Measurements from ENCODE around the gene INO80D.
"Not testable (repeated sequence)": the region's sequence is repeated elsewhere in the genome, so short reads cannot be mapped to it uniquely, and the experiment has no call there.

INO80D gene

DNA sequence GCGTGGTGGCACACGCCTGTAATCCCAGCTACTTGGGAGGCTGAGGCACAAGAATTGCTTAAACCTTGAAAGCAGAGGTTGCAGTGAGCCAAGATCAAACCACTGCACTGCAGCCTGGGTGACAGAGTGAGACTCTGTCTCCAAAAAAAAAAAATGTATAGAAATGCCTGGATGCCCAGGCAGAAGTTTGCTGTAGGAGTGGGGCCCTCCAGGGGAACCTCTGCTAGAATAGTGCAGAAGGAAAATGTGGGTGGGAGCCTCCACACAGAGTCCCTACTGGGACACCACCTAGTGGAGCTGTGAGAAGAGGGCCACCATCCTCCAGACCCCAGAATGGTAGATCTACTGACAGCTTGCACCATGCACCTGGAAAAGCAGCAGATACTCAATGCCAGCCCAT lies 70.2 kb downstream of the INO80D start:
- not testable (repeated sequence) for DNase-seq

DNA sequence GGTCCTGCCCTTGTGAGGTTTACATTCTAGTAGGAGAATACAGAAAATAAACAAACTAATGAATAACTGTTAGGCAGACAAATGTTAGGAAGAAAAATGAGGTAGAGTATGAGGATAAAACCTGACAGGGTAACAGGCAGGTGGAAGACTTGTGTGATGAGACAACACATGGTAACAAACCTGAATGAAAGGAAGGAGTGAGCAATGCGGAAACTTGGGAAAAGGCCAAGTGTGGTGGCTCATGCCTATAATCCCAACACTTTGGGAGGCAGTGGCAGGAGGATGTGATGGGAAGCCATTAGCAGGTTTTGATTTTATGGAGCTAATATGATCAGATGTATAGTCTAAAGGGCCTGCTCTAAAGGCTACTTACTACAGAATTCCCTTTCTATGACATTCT lies 74.2 kb downstream of the INO80D start:
- DNase-seq = no peak

DNA sequence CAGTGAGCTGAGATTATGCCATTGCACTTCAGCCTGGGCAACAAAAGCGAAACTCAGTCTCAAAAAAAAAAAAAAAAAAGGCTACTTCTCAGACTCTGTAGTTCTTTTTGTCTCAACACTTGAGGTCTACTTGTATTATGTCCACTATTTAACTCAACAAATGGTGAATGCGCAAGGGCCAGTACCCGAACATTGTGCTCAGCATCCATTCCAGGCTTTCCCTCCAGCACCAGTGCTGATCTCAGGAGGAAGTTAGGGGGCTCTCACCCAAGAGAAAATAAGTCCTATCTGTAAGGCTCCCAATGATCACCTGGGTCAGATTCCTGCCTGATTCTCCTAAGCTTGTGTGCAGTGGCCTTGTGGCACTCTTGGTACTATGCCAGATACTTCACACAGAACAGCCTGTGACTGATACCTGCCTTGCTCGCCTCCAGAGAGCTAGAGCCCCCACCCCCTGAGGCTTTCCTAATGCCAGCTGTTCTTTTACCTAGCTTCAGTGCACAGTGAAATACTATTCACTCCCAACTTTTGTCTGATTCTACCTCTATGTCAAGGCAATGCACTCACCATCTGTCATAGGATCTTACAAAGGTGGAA lies 74.9 kb downstream of the INO80D start:
- no peak for DNase-seq

DNA sequence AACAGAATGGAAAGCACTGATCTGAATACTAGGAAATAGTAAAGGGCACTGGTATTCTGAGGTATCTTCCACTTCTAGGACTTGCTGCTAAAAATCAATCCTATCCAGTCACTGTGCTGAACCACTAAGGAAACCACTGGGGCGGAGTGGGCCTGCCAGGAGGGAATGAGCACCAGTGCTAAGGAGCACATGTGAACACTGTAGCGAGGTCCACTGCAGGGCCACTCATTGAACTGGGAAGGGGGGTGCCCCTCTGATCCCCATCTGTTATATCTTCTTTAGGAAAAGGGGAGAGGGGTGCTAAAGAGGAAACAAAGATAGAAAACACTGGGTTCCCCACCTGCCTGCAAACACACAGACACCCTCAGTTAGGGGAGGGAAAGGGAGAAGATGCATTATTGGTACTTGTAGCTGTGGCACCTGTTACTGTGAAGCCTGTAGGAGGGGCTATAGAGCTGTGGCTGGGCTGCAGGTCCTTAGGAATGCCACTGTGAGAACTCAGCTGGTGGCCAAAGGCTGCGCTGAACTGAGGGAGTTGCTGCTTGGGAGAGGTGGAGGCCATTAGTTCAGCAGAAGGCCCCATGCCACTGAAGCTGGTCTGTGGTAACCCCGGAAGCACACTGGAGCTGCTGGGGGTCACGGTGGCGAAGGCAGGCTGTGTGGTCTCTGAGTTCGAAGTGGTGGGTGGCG lies 81.8 kb downstream of the INO80D start:
- no peak for DNase-seq

DNA sequence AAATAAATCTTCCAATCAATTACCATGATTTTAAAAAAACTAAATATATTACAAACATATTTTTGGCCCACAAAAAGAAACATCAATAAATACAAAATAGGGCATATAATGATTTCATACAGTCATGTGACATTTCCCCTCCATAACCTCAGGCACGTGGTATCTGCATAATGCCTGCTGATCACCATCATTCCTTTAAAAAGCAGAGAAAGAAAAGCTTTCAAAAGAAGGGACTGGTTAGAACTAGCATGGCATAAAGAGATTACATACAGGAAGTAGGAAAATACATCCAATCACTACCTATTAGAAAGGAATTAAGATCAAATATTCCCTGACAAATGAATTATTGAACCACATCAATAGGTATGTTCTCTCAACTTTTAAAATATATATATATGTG lies 83.5 kb downstream of the INO80D start:
- DNase-seq = no peak

DNA sequence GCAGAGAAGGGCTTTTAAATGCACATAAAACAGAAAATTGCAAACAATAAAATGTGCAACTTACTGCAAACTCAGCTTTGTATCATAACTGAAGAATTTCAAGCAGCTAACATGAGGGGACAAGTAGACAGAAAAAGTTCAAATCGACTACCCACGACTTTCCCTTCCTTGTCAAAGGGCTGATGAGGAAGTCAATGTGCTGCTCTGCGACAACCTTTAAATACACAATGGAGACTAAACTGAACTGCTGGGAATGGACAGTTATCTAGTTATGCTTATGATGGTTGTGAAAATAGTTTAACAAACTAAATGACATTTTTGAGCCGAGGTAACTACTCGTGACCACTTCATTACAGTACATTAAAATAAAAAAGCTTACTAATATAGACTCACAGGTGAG lies 84.1 kb downstream of the INO80D start:
- DNase-seq = no peak

DNA sequence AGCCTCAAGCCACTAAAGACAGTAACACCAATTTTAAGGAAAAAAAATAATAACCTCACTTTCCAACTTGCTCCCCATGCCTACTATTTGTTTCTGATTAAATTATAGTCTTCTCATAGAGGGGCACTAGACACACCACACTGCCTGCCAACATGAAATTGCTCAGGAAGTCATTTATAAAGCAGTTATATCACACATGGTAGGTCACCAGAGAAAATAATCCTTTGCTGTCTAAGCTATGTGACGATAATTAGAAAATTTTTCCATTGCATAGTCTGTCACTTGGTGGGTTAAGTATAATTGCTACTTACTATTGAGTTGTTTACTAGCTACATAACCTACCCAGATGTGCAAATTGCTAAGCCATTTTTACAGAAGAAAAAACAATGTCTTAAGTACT lies 85.2 kb downstream of the INO80D start:
- no peak for DNase-seq

DNA sequence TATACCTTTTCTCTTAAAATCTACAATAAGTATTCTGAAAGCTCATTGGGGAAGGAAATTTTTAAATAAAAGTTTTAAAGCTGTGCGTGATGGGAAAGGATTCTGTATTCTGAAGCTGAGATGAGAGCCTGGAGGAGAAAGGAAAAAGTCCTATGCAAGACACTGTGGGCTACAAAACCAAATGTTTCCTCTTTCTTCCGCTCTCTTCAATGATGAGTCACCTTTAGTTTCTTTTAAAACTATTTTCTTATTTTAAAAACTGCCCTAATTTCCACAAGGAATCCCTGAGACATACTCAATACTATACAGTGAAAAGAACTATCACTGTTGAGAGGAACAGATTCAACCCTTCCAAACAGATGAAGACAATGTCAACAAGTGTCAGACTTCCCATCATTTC lies 87.4 kb downstream of the INO80D start:
- DNase-seq = no peak

DNA sequence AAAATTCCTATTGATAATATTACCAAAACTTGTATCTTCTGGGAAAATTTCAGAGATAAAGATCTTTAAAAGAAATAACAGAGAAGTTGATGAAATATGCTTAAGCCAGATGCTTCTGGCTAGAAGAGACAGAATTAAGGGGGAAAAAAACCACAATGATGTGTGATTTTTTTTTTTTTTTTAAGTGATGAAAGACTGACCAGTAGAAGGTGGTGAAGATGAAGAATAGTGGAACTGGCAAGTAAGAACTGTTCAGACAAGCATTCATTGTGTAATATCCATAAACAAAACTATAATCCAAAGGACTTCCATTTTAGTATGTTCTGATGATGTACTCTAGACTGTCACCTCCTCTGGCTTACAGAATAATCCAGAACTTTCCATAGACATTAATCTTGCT lies 89.8 kb downstream of the INO80D start:
- no peak for DNase-seq

DNA sequence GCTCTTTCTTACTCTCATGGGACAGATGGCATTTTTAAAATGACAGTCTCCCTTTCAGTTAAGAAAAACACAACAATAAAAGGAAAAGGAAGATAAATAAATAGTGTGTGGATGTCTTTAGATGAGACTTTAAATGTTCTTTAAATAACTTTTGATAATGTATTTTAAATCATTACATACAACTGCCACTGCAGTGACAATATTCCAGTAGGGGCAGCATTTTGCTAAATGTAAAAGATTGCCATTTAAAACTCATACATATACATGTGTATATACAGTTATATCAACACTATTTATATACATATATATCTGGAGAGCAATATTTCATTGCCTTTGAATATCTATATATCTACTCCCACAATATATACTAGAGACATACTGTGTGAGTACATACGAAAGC lies 90.7 kb downstream of the INO80D start:
- no peak for DNase-seq

DNA sequence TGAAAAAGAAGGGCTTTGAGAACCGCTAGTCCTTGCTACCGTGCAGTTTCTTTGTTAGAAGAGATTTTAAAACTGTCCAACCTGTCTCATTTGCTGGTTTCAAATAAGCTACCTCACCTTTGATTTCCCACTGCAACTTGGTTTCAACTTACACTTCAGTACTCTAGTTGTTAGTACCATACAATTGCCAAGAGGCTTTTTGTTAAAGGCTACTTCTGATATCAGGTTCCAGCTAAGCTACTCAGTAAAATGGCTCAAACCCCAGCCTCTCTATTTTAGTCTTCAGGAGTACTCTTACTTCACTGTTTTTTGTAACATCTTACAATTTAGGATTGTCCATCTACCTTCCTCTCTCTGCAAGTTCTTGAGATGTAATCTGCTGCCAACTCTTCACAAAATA lies 91.6 kb downstream of the INO80D start:
- no peak for DNase-seq

DNA sequence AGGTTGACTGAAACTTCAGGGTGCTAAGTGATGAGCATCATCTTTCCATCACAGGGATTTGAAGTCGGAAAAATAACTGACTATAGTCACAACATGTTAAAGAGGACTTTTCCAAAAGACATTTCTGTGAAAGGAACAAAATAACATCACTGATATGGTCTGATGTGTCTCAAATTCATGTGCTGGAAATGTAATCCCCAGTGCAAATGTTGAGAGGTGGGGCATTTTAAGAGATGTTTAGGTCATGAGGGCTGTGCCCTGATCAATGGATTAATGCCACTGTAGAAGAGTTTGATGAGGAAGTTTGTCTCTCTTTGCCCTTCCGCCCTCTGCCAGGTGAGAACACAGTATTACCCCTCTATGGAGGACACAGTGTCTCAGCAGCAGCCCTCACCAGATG lies 95.9 kb downstream of the INO80D start:
- DNase-seq = no peak

DNA sequence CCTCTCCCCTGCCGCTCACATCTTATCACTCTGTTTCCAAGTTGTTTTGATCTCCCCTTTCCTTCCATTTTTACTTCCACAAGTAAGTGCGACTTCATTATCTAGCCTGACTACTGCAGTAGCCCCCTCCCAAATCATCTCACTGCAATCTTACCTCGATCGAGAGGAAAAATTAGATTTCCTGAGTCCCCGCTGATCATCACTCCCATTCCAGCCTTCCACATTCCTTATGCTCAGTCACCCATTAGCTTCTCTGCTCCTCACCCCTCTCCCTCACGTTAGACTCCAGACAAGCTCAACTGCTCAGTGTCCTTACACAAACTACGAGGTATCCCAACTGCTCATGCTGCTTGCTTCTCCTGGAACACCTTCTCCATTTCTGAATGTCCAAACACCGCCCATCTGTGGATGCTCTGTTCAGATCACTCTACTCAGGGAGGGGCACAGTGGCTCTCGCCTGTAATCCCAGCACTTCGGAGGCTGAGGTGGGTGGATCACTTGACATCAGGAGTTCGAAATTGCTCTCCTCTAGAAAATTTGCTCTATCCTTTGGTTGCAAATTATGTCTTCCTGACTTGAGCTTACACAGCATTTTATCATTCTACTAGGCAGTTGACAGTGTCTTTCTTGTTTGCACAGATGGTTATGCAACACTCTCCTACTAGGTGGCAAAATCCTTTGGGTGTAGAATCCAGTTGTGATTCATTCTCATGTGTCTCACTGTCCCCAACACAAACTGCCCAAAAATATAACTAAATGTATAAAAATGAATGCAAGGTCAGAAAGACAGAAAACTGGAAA lies 96.5 kb downstream of the INO80D start:
- DNase-seq = no peak

DNA sequence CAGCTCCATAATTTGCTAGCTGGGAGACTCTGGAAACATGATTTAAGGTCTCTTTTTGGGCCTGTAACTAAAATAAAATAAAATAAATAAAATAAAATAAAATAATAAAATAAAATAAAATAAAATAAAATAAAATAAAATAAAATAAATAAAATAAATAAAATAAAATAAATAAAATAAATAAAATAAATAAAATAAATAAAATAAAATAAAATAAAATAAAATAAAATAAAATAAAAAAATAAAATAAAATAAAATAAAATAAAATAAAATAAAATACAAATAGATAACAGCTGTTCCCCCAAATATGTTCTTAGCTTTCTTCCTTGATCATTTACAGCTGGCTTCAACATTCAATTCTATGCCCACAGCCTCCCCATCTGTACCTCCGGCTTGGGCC lies 97.3 kb downstream of the INO80D start:
- DNase-seq = not testable (repeated sequence)

DNA sequence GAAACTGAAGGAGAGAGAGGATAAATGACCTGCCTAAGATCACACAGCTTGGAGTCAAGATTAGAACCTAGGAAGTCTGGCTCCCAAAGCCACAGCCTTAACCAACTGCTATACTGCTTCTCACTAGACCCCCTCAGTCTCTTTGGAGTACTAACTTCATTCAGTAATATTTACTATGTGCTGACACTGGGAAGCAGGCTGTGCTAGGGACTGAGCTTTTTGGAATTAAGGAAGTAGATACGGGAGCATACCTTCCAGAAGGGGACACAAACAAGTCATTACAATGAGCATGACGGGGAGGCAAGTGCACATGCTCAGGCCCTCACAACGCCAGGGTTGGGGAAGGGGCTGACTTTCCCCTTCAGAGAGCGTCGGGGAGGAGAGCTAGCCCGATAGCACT lies 97.7 kb downstream of the INO80D start:
- DNase-seq = no peak

DNA sequence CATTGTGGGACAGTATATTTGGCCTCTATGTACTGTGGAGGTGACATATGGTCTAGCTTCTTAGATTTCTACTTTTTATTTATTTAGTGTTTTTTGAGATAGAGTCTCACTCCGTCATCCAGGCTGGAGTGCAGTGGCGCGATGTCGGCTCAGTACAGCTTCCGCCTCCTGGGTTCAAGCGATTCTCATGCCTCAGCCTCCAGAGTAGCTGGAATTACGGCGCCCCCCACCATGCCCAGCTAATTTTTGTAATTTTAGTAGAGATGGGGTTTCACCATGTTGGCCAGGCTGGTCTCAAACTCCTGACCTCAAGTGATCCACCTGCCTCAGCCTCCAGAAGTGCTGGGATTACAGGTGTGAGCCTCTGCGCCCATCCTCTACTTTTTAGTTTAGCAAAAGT lies 99.6 kb downstream of the INO80D start:
- DNase-seq = not testable (repeated sequence)

DNA sequence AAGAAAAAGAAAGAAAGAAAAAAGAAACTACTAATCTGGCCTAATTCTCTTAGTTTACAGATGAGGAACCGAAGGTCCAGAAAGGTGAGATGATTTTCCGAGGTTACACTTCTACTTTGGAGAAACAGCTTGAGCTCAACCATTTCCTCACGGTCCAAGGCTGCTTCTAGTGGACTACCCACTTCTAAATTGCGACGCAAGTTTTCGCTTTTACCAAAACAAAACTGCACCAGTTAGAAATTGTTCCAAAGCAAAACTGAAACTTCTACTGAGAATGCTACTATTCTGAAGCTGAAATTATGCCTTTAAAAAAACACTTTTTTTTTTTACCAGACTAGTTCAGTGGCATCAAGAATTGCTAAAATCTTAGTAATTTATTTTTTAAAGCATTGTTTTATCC lies 101.6 kb downstream of the INO80D start:
- DNase-seq = no peak

DNA sequence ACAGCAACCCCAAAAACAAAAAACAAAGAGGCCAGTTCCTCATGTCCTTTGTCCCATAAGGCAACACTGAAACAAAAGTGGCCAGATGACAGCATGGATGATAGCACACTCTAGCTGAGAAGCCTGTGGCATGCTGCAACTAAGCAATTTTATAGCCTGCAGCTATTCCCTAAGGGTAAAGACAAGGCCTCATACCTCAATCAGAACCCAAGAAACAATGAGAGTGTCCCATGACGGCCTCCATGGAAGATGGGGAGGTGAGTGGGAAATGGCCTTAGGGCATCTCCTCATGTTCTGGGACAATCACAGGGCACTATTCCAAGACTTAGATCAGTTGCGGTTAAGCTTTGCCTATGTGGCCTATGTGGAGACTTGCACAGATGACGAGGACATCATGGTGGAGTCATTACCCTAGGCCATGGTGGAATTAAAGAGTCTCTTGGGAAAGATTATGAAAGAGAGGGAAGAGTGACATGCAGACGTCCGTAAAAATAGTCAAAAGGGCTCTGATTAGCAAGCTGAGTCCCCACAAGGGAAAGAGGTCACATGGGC lies 103.1 kb downstream of the INO80D start:
- DNase-seq = no peak

DNA sequence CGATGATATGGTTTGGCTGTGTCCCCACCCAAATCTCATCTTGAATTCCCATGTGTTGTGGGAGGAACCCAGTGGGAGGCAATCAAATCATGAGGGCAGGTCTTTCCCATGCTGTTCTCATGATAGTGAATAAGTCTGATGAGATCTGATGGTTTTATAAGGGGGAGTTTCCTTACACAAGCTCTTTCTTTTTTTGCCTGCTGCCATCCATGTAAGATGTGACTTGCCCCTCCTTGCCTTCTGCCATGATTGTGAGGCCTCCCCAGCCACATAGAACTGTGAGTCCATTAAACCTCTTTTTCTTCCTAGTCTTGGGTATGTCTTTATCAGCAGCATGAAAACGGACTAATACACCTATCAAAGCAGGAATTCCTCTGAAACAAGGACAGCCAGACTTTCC lies 107.2 kb downstream of the INO80D start:
- DNase-seq = not testable (repeated sequence)

DNA sequence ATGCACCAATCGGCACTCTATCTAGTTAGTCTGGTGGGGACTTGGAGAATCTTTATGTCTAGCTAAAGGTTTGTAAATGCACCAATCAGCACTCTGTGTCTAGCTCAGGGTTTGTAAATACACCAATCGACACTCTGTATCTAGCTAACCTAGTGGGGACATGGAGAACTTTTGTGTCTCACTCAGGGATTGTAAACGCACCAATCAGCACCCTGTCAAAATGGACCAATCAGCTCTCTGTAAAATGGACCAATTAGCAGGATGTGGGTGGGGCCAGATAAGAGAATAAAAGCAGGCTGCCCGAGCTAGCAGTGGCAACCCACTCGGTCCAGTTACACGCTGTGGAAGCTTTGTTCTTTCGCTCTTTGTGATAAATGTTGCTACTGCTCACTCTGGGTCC lies 108.3 kb downstream of the INO80D start:
- DNase-seq = not testable (repeated sequence)

DNA sequence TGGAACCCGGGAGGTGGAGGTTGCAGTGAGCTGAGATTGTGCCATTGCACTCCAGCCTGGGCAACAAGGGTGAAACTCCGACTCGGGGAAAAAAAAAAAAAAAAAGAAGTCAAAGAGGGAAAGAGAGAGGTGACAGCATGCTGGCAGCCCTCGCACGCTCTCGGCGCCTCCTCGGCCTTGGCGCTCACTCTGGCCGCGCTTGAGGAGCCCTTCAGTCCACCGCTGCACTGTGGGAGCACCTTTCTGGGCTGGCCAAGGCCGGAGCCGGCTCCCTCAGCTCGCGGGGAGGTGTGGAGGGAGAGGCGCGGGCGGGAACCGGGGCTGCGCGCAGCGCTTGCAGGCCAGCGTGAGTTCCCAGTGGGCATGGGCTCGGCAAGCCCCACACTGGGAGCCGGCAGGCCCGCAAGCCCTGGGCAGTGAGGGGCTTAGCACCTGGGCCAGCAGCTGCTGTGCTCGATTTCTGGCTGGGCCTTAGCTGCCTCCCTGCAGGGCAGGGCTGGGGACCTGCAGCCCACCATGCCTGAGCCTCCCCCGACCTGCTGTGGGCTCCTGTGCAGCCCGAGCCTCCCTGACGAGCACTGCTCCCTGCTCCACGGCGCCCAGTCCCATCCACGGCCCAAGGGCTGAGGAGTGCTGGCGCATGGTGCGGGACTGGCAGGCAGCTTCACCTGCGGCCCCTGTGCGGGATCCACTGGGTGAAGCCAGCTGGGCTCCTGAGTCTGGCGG lies 108.9 kb downstream of the INO80D start:
- not testable (repeated sequence) for DNase-seq

DNA sequence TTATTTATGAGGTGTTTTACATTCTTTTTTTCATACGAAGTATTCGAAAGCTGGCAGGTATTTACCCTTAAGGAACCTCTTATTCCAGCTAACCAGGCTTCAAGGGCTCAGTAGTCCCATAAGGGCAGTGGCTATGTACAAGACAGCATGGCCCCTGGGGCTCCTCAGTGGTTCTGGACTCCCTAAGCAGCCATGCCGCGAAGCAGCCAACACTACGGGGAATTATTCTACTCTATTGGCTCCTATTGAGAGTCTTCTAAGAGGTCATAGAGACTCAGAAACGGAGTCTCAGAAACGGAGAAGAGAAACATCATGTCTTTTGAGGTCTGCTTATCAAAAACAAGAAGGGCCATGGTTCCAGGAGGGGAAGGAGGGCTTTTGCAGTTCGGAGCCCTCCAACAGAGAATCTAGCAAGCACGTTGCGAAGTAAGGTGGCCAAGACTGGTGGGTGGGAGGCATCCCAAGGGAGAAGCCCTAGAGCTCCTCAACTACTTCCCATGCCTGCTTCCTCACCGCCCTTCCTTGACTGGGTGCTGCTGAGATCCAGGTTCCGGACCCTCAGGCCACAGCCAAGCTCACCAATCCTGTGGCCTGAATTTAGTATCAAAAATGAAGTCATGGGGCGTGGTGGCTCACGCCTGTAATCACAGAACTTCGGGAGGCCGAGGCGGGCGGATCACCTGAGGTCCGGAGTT lies 109.7 kb downstream of the INO80D start:
- DNase-seq = no peak

Data from activated CD4-positive, alpha-beta T cell treated with anti-CD3 and anti-CD28 coated beads, Interleukin-2, amount 50 U/mL, for 4 hours (primary cell).